ENCODE results near the gene CALN1.
"Not testable (repeated sequence)": the region's sequence is repeated elsewhere in the genome, so short reads cannot be mapped to it uniquely, and the experiment has no call there.

Gene CALN1

DNA sequence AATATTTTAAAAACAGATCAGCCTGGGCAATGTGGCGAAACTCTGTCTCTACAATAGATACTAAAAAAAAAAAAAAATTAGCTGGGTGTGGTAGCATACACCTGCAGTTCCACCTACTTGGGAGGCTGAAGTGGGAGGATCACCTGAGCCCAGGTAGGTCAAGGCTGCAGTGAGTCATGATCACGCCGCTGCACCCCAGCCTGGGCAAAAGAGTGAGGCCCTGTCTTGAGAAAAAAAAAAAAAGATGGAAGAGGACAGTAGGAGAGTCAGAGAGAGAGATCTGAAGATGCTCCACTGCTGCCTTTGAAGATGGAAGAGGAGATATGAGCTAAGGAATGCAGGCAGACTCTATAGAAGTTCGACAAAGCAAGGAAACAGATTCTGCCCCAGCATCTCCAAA is 181.9 kb downstream of the CALN1 start:
- no peak overlapping the region for H3K27ac ChIP-seq (ENCODE audit: low read depth, low read length)
- no peaks in the 10 kb centered on the region for H3K27me3 ChIP-seq (ENCODE audit: insufficient read depth, low read length)
- no peak overlapping the region for H3K4me3 ChIP-seq (ENCODE audit: low read length)
- no peaks in the 10 kb centered on the region for H3K36me3 ChIP-seq (ENCODE audit: insufficient read depth, low read length)
- no peaks in the 10 kb centered on the region for H3K4me1 ChIP-seq (ENCODE audit: insufficient read depth, low read length)
- H3K9ac ChIP-seq (ENCODE audit: low read depth, low read length): no peak overlapping the region
- 83% methylated on average over 3 of the region's 4 CpGs for WGBS
- no peaks in the 10 kb centered on the region for H3K9me3 ChIP-seq (ENCODE audit: insufficient read depth, low read depth, low read length)

DNA sequence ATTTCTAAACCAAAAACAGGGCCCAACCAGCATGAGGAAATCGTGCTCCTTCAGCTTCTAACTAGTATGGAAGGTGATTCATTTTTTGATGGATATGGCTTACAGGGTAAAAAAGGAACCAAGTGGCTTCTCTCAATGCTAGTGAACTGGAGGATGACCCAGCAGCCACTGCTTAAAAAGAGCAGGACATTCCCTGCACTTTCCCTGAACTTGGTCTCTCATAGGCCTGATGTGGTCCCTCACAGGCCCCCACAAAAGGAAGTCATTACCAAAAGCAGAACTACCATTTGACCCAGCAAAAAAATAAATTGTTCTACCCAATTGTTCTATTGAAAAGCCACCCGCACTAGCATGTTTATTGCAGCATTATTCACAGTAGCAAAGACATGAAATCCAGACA is 188.8 kb downstream of the CALN1 start:
- Histone ChIP-seq H3K4me1 (ENCODE audit: insufficient read depth, low read length) (no peaks in the 10 kb centered on the region), H3K27ac (ENCODE audit: low read depth, low read length) (no peak overlapping the region), H3K9me3 (ENCODE audit: insufficient read depth, low read depth, low read length) (no peaks in the 10 kb centered on the region), H3K4me3 (ENCODE audit: low read length) (no peak overlapping the region), H3K27me3 (ENCODE audit: insufficient read depth, low read length) (no peaks in the 10 kb centered on the region), H3K36me3 (ENCODE audit: insufficient read depth, low read length) (no peaks in the 10 kb centered on the region), H3K9ac (ENCODE audit: low read depth, low read length) (no peak overlapping the region)
- 88% methylated on average over 2 of the region's 2 CpGs for WGBS

- Histone ChIP-seq H3K36me3 (ENCODE audit: insufficient read depth, low read length) (no peaks in the 10 kb centered on the region), H3K4me3 (ENCODE audit: low read length) (no peak overlapping the region), H3K27ac (ENCODE audit: low read depth, low read length) (no peak overlapping the region), H3K9ac (ENCODE audit: low read depth, low read length) (no peak overlapping the region), H3K9me3 (ENCODE audit: insufficient read depth, low read depth, low read length) (no peaks in the 10 kb centered on the region), H3K27me3 (ENCODE audit: insufficient read depth, low read length) (no peaks in the 10 kb centered on the region), H3K4me1 (ENCODE audit: insufficient read depth, low read length) (no peaks in the 10 kb centered on the region)
- 81% methylated on average over 5 of the region's 5 CpGs for WGBS
Observed at GRCh38 chr7:72222136-72222535, 190.0 kb downstream of the CALN1 start.

GRCh38 chr7:72219500-72219899 is 192.6 kb downstream of the CALN1 start:
- 95% methylated on average over 7 of the region's 7 CpGs for WGBS
- Histone ChIP-seq H3K9ac (ENCODE audit: low read depth, low read length) (no peak overlapping the region), H3K27ac (ENCODE audit: low read depth, low read length) (no peak overlapping the region), H3K36me3 (ENCODE audit: insufficient read depth, low read length) (no peaks in the 10 kb centered on the region), H3K4me1 (ENCODE audit: insufficient read depth, low read length) (no peaks in the 10 kb centered on the region), H3K27me3 (ENCODE audit: insufficient read depth, low read length) (no peaks in the 10 kb centered on the region), H3K4me3 (ENCODE audit: low read length) (no peak overlapping the region), H3K9me3 (ENCODE audit: insufficient read depth, low read depth, low read length) (no peaks in the 10 kb centered on the region)

GRCh38 chr7:72217151-72217550 is 195.0 kb downstream of the CALN1 start:
- Histone ChIP-seq H3K27me3 (ENCODE audit: insufficient read depth, low read length) (no peaks in the 10 kb centered on the region), H3K36me3 (ENCODE audit: insufficient read depth, low read length) (no peaks in the 10 kb centered on the region), H3K27ac (ENCODE audit: low read depth, low read length) (no peak overlapping the region), H3K9ac (ENCODE audit: low read depth, low read length) (no peak overlapping the region), H3K4me3 (ENCODE audit: low read length) (no peak overlapping the region), H3K4me1 (ENCODE audit: insufficient read depth, low read length) (no peaks in the 10 kb centered on the region), H3K9me3 (ENCODE audit: insufficient read depth, low read depth, low read length) (no peaks in the 10 kb centered on the region)
- WGBS: 93% methylated on average over 5 of the region's 5 CpGs

DNA sequence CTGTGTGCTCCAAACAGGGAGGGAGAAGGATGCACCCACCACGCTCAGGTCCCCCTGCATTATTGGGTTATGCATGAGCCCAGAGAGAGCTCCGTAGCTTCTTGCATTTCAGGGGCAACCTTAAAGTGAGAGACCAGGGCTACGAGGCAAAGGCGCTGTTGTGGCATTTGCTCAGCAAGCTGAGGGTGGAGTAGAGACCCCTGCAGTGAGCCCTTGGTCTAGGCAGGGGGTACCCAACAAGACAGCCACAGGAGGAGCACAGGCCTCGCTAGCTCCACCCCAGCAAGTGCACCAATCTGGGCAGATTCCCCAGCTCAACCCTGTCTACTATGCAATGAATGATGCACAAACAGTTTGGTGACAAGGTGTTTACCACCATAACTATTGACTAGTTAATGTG is 198.4 kb downstream of the CALN1 start:
- WGBS: 82% methylated on average over 5 of the region's 5 CpGs
- Histone ChIP-seq H3K27me3 (ENCODE audit: insufficient read depth, low read length) (no peaks in the 10 kb centered on the region), H3K36me3 (ENCODE audit: insufficient read depth, low read length) (no peaks in the 10 kb centered on the region), H3K4me1 (ENCODE audit: insufficient read depth, low read length) (no peaks in the 10 kb centered on the region), H3K4me3 (ENCODE audit: low read length) (no peak overlapping the region), H3K9ac (ENCODE audit: low read depth, low read length) (no peak overlapping the region), H3K27ac (ENCODE audit: low read depth, low read length) (no peak overlapping the region), H3K9me3 (ENCODE audit: insufficient read depth, low read depth, low read length) (no peaks in the 10 kb centered on the region)

- 95% methylated on average over 7 of the region's 7 CpGs for WGBS
- H3K27ac ChIP-seq (ENCODE audit: low read depth, low read length): no peak overlapping the region
- H3K4me3 ChIP-seq (ENCODE audit: low read length): no peak overlapping the region
Observed at GRCh38 chr7:72213081-72213480, 199.1 kb downstream of the CALN1 start.

DNA sequence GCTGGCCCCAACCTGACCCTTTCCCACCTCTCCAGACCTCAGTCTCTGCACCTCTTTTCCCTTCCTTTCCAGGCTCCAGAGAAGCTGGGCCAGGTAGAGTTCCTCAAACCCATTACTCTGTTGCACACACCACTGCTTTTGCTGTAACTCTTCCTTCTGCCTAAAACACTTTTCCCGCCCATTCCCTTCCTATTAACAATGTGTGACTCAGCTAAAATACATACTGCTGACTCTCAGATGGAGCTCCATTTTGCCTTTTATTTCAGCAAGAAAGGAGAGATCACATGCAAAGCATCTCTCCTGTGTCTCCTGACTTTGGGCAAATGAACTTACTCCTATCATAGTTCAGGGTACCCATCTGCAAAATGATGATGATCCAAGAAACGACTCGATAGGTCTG is 201.0 kb downstream of the CALN1 start:
- H3K9me3 ChIP-seq (ENCODE audit: insufficient read depth, low read depth, low read length): no peaks in the 10 kb centered on the region
- 97% methylated on average over 3 of the region's 3 CpGs for WGBS
- no peak overlapping the region for H3K4me3 ChIP-seq (ENCODE audit: low read length)

More at GRCh38 chr7:72213081-72213480, 199.1 kb downstream of the CALN1 start:
- no peaks in the 10 kb centered on the region for H3K9me3 ChIP-seq (ENCODE audit: insufficient read depth, low read depth, low read length)
- no peaks in the 10 kb centered on the region for H3K36me3 ChIP-seq (ENCODE audit: insufficient read depth, low read length)
- no peak overlapping the region for H3K9ac ChIP-seq (ENCODE audit: low read depth, low read length)
- no peaks in the 10 kb centered on the region for H3K27me3 ChIP-seq (ENCODE audit: insufficient read depth, low read length)
- H3K4me1 ChIP-seq (ENCODE audit: insufficient read depth, low read length): no peaks in the 10 kb centered on the region

DNA sequence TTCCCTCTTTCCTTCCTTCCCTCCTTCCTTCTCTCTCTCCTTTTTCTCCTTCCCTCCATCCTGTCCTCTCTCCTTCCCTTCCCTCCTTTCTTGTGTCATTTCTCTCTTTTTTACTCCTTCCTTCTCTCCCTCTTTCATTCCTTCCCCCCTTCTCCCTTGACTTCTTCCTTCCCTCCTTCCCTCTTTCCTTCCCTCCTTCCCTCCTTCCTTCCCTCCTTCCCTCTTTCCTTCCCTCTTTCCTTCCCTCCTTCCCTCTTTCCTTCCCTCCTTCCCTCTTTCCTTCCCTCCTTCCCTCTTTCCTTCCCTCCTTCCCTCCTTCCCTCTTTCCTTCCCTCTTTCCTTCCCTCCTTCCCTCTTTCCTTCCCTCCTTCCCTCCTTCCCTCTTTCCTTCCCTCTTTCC is 203.1 kb downstream of the CALN1 start:
- not testable (repeated sequence) for H3K27ac ChIP-seq (ENCODE audit: low read depth, low read length)

More for the DNA sequence above, 201.0 kb downstream of the CALN1 start:
- no peaks in the 10 kb centered on the region for H3K27me3 ChIP-seq (ENCODE audit: insufficient read depth, low read length)
- no peaks in the 10 kb centered on the region for H3K4me1 ChIP-seq (ENCODE audit: insufficient read depth, low read length)
- H3K36me3 ChIP-seq (ENCODE audit: insufficient read depth, low read length): no peaks in the 10 kb centered on the region
- H3K27ac ChIP-seq (ENCODE audit: low read depth, low read length): no peak overlapping the region
- no peak overlapping the region for H3K9ac ChIP-seq (ENCODE audit: low read depth, low read length)

DNA sequence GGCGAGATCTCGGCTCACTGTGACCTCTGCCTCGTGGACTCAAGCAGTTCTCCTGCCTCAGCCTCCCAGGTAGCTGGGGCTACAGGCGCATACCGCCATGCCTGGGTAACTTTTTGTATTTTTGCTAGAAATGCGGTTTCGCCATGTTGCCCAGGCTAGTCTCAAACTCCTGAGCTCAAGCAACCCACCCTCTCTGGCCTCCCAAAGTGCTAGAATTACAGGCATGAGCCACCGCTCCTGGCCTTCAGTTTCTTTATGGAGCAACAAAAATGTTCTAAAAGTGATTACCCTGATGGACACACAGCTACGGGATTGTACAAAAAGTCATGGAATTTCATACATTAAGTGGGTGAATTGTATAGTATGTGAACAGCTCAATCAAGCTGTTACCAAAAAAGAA is 216.0 kb downstream of the CALN1 start:
- Histone ChIP-seq H3K4me3 (ENCODE audit: low read length) (no peak overlapping the region), H3K4me1 (ENCODE audit: insufficient read depth, low read length) (no peaks in the 10 kb centered on the region), H3K36me3 (ENCODE audit: insufficient read depth, low read length) (no peaks in the 10 kb centered on the region), H3K9me3 (ENCODE audit: insufficient read depth, low read depth, low read length) (no peaks in the 10 kb centered on the region), H3K27ac (ENCODE audit: low read depth, low read length) (no peak overlapping the region), H3K9ac (ENCODE audit: low read depth, low read length) (no peak overlapping the region), H3K27me3 (ENCODE audit: insufficient read depth, low read length) (no peaks in the 10 kb centered on the region)
- WGBS: 94% methylated on average over 9 of the region's 9 CpGs

More for the DNA sequence above, 203.1 kb downstream of the CALN1 start:
- not testable (repeated sequence) for H3K9ac ChIP-seq (ENCODE audit: low read depth, low read length); H3K36me3 ChIP-seq (ENCODE audit: insufficient read depth, low read length); H3K4me1 ChIP-seq (ENCODE audit: insufficient read depth, low read length); H3K27me3 ChIP-seq (ENCODE audit: insufficient read depth, low read length); H3K9me3 ChIP-seq (ENCODE audit: insufficient read depth, low read depth, low read length); H3K4me3 ChIP-seq (ENCODE audit: low read length)

GRCh38 chr7:72190919-72191318 is 221.2 kb downstream of the CALN1 start:
- Histone ChIP-seq H3K4me3 (ENCODE audit: low read length) (no peak overlapping the region), H3K36me3 (ENCODE audit: insufficient read depth, low read length) (no peaks in the 10 kb centered on the region), H3K27ac (ENCODE audit: low read depth, low read length) (no peak overlapping the region), H3K27me3 (ENCODE audit: insufficient read depth, low read length) (no peaks in the 10 kb centered on the region), H3K9me3 (ENCODE audit: insufficient read depth, low read depth, low read length) (no peaks in the 10 kb centered on the region), H3K9ac (ENCODE audit: low read depth, low read length) (no peak overlapping the region), H3K4me1 (ENCODE audit: insufficient read depth, low read length) (peaks cover 5% of the 10 kb centered on the region; the same call in 1 of the 2 replicates)
- 85% methylated on average over 10 of the region's 10 CpGs for WGBS

GRCh38 chr7:72190146-72190545 is 222.0 kb downstream of the CALN1 start:
- H3K27me3 ChIP-seq (ENCODE audit: insufficient read depth, low read length): no peaks in the 10 kb centered on the region
- WGBS: 94% methylated on average over 8 of the region's 8 CpGs
- no peaks in the 10 kb centered on the region for H3K36me3 ChIP-seq (ENCODE audit: insufficient read depth, low read length)
- no peaks in the 10 kb centered on the region for H3K9me3 ChIP-seq (ENCODE audit: insufficient read depth, low read depth, low read length)
- H3K27ac ChIP-seq (ENCODE audit: low read depth, low read length): no peak overlapping the region
- H3K4me3 ChIP-seq (ENCODE audit: low read length): no peak overlapping the region
- no peak overlapping the region for H3K9ac ChIP-seq (ENCODE audit: low read depth, low read length)
- H3K4me1 ChIP-seq (ENCODE audit: insufficient read depth, low read length): peaks cover 5% of the 10 kb centered on the region; the same call in 1 of the 2 replicates

All from HUES64 (cell line).